ENCODE data around the gene HOXC4. TPM values are rescaled to one million over a fixed set of nuclear protein-coding genes. Genes with fewer than 3 reads are reported as not detected.

HOXC4 gene
- total and polyA plus RNA-seq, 2 of the 4 experiments (the other 2 are of a cell fraction), result under 0.01 to 0.26 TPM

DNA sequence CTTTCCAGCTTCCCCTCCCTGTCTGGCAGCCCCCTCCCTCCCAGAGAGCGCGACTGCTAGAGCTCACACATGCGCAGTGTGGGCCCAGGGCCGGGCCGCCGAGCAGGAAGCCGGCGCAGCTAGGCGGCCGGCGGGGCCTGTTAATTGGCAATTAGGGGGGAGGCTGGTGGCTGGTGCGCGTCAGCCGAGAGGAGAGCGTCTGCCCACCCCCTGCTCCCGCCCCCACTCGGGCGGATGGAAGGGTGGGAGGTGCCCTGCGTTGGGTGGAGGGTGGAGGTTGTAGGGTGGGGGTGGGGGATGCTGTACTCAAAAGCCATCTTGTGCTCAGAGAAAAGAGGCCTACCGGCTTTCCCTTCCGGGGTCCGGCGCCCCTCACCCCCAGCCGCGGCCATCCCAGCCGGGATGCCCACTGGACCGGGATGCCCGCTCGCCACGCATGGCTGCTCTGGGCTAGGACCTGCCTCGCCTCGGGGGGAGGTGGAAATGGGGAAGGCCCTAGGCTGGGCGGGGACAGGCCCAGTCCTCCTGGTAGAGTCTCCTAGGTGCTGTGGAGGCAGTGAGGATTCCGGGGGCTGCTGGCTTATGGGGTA is 35.7 kb upstream of the HOXC4 start:
- H3K4me1 ChIP-seq (ENCODE audit: control insufficient read depth, insufficient read depth, low read length), result no peaks in the 10 kb centered on the region
- peak; percentile 33 for DNase-seq
- BruUV-seq (replicated peaks), result no TSS peak

More for the DNA sequence above, 35.7 kb upstream of the HOXC4 start:
- Histone ChIP-seq H3K9me3 (ENCODE audit: control insufficient read depth, insufficient read depth, low read length) (peaks cover 4% of the 10 kb centered on the region), H2AK5ac (ENCODE audit: low read depth, low read length) (no peak overlapping the region), H3K23ac (ENCODE audit: low read depth, low read length) (no peak overlapping the region), H3K9me1 (ENCODE audit: insufficient read depth, low read length) (no peaks in the 10 kb centered on the region), H3K9ac (ENCODE audit: low read depth, low read length) (peak overlapping the region; percentile 7; the same call in 1 of the 2 replicates), H3K4me2 (ENCODE audit: low read depth, low read length) (peak overlapping the region; percentile 87), H3K27ac (ENCODE audit: insufficient read depth, low read length) (no peak overlapping the region; the same call in 1 of the 2 replicates), H2AK9ac (replicated peaks; ENCODE audit: low read depth, low read length, poor library complexity) (no peak overlapping the region), H4K20me1 (ENCODE audit: insufficient read depth, low read length) (no peaks in the 10 kb centered on the region), H2AFZ (replicated peaks; ENCODE audit: low read length, poor library complexity) (peak overlapping the region; percentile 81), H3K27me3 (ENCODE audit: control insufficient read depth, insufficient read depth, low read length) (peaks cover 85% of the 10 kb centered on the region), H3K18ac (ENCODE audit: low read depth, low read length) (no peak overlapping the region), H2BK120ac (ENCODE audit: low read depth, low read length) (no peak overlapping the region), H3K56ac (ENCODE audit: extremely low read depth, insufficient read depth, low read length) (no peak overlapping the region), H3K4ac (ENCODE audit: low read depth, low read length) (no peak overlapping the region), H3K79me1 (ENCODE audit: low read depth in 1 of 2, low read length in 2 of 2) (no peaks in the 10 kb centered on the region), H2BK5ac (ENCODE audit: low read depth, low read length, poor library complexity, severe bottlenecking) (no peak overlapping the region), H4K5ac (ENCODE audit: low read depth, low read length) (no peak overlapping the region), H2BK20ac (ENCODE audit: low read depth, low read length) (no peak overlapping the region), H3K36me3 (ENCODE audit: control insufficient read depth, insufficient read depth, low read length) (no peaks in the 10 kb centered on the region), H3K4me3 (ENCODE audit: insufficient read depth, low read depth, low read length) (peak overlapping the region; percentile 36), H3K14ac (replicated peaks; ENCODE audit: low read depth, low read length) (no peak overlapping the region), H4K91ac (ENCODE audit: insufficient read depth, low read depth, low read length) (no peak overlapping the region), H4K8ac (ENCODE audit: low read depth in 2 of 2, low read length in 2 of 2) (no peak overlapping the region), H2BK15ac (ENCODE audit: low read depth, low read length) (no peak overlapping the region)
- dilution Hi-C loops (cut with HindIII; ENCODE audit: low sequenced_read_pairs, unreplicated experiment) (no loop called here), intact Hi-C loops (cut with micrococcal nuclease) (no loop called here), in situ Hi-C loops (cut with MboI; ENCODE audit: low sequenced_read_pairs) (no loop called here)
- ATAC-seq (ENCODE audit: low read depth), result peak; percentile 86
- no CpG with 5 or more reads among the region's 34 CpGs for WGBS, 2 experiments (ENCODE audit: extremely low coverage in 2 of 2, insufficient read length in 1 of 2)
- ChIA-PET CTCF (interaction anchor here (0.8 kb wide), 2 partner anchors 14 to 183 kb away, joined by 3 to 4 read pairs; no protein-coding TSS in a partner anchor), POLR2A (ENCODE audit: unreplicated experiment) (no interaction called here)
- TF ChIP-seq, protein P1, sequence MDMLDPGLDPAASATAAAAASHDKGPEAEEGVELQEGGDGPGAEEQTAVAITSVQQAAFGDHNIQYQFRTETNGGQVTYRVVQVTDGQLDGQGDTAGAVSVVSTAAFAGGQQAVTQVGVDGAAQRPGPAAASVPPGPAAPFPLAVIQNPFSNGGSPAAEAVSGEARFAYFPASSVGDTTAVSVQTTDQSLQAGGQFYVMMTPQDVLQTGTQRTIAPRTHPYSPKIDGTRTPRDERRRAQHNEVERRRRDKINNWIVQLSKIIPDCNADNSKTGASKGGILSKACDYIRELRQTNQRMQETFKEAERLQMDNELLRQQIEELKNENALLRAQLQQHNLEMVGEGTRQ (IDR thresholded peaks at IDR 0.05; ENCODE audit: low read depth, low read length), result no peak
- no peak for TF ChIP-seq SMC3 (IDR thresholded peaks at IDR 0.05; ENCODE audit: low read depth, low read length)
- TF ChIP-seq FOS (IDR thresholded peaks at IDR 0.05; ENCODE audit: low read depth, low read length), result no peak
- TF ChIP-seq RFX5 (IDR thresholded peaks at IDR 0.05; ENCODE audit: low read depth, low read length), result no peak
- no peak for TF ChIP-seq MXI1 (IDR thresholded peaks at IDR 0.05; ENCODE audit: borderline replicate concordance, low read depth, low read length)
- TF ChIP-seq CHD1 (IDR thresholded peaks at IDR 0.05; ENCODE audit: low read depth, low read length), result no peak
- TF ChIP-seq BHLHE40 (IDR thresholded peaks at IDR 0.05; ENCODE audit: low read depth, low read length), result no peak
